H1 (cell line): ENCODE measurements around the gene SETX. TPM values are rescaled to one million over a fixed set of nuclear protein-coding genes. Genes with fewer than 3 reads are reported as not detected.

Source experiments
- CTCF ChIA-PET: fragments of 300-600 bp; sonication (Branson Sonifier 250); formaldehyde crosslinking; loops from one replicate; lab custom pipeline; 2021; ENCODE audit not compliant: partially characterized antibody; lab: Charles Lee
- POLR2A ChIA-PET: fragments of 300-600 bp; sonication (Branson Sonifier 250); formaldehyde crosslinking; loops from one replicate; lab custom pipeline; 2021; ENCODE audit warnings: inconsistent platforms; ENCODE audit not compliant: partially characterized antibody; lab: Charles Lee
- DNase-seq, 2 experiments: peaks; one replicate each; pipeline versions ENCODE4 v3.0.0 to v3.0.0-alpha.2; 2010 to 2022; ENCODE audit warnings: low spot score in 2 of 2, low read depth in 1 of 2, mixed read lengths in 1 of 2
- FAIRE-seq: peaks from 2 replicates; lab custom pipeline; 2011; peaks lifted over from hg19 to GRCh38; lab: Jason Lieb, UNC
- H2AFZ ChIP-seq: 2 replicates; pipeline ENCODE4 v1.8.1; 2012; ENCODE audit warnings: low read length, inconsistent platforms
- H2AK5ac ChIP-seq: 2 replicates; pipeline ENCODE4 v1.6.1; 2013; ENCODE audit warnings: low read depth, low read length
- H2BK120ac ChIP-seq: replicated peaks from 2 replicates; pipeline ENCODE3; 2013; ENCODE audit warnings: low read depth, low read length, inconsistent platforms
- H2BK12ac ChIP-seq: 2 replicates; pipeline ENCODE4 v1.6.1; 2013; ENCODE audit warnings: low read depth, low read length
- H2BK15ac ChIP-seq: 2 replicates; pipeline ENCODE4 v1.6.1; 2013; ENCODE audit warnings: low read length
- H2BK20ac ChIP-seq: 2 replicates; pipeline ENCODE4 v1.6.1; 2013; ENCODE audit warnings: low read length
- H2BK5ac ChIP-seq: 2 replicates; pipeline ENCODE4 v1.6.1; 2013; ENCODE audit warnings: low read depth, low read length
- H3K14ac ChIP-seq: 2 replicates; pipeline ENCODE4 v1.6.1; 2013; ENCODE audit warnings: inconsistent platforms; ENCODE audit not compliant: insufficient read length
- H3K18ac ChIP-seq: 2 replicates; pipeline ENCODE4 v1.6.1; 2013; ENCODE audit warnings: low read length; ENCODE audit errors: extremely low read depth
- H3K23ac ChIP-seq: 2 replicates; pipeline ENCODE4 v1.6.1; 2013; ENCODE audit warnings: inconsistent platforms; ENCODE audit not compliant: insufficient read length
- H3K23me2 ChIP-seq: 2 replicates; pipeline ENCODE4 v1.6.1; 2013; ENCODE audit warnings: low read depth, low read length
- H3K27ac ChIP-seq: 2 replicates; pipeline ENCODE4 v1.6.1; 2011; ENCODE audit warnings: low read depth, low read length, inconsistent platforms
- H3K27me3 ChIP-seq, 4 experiments: replicated peaks in 1 of 4; 1 replicate in 1 of 4; 2 replicates in 3 of 4; pipeline versions ENCODE4 v1.6.1 to v1.8.1; 2011 to 2013; ENCODE audit warnings: low read length in 3 of 4, mild to moderate bottlenecking in 3 of 4, inconsistent platforms in 2 of 4, mixed read lengths in 2 of 4, moderate library complexity in 1 of 4; ENCODE audit not compliant: control insufficient read depth in 3 of 4, insufficient read depth in 3 of 4; ENCODE audit errors: extremely low read depth in 1 of 4
- H3K36me3 ChIP-seq, 4 experiments: 2 replicates each; pipeline versions ENCODE4 v1.6.1 to v1.8.1; 2011 to 2013; ENCODE audit warnings: mild to moderate bottlenecking in 4 of 4, low read length in 3 of 4, moderate library complexity in 2 of 4, control low read depth in 1 of 4, inconsistent platforms in 1 of 4; ENCODE audit not compliant: insufficient read depth in 4 of 4, control insufficient read depth in 2 of 4
- H3K4ac ChIP-seq: replicated peaks from 2 replicates; pipeline ENCODE3; 2013; ENCODE audit warnings: low read length, low read depth, mixed read lengths, inconsistent platforms; ENCODE audit not compliant: insufficient read length
- H3K4me1 ChIP-seq, 4 experiments: replicated peaks in 1 of 4; 1 replicate in 1 of 4; 2 replicates in 3 of 4; pipeline versions ENCODE4 v1.6.1 to v1.8.1; 2011 to 2013; ENCODE audit warnings: low read length in 3 of 4, inconsistent platforms in 2 of 4, mixed read lengths in 1 of 4; ENCODE audit not compliant: insufficient read depth in 4 of 4, control insufficient read depth in 3 of 4
- H3K4me2 ChIP-seq, 2 experiments: 2 replicates each; pipeline versions ENCODE4 v1.6.1 to v1.8.1; 2011 to 2013; ENCODE audit warnings: low read depth in 2 of 2, low read length in 2 of 2, control low read depth in 1 of 2, inconsistent platforms in 1 of 2, mild to moderate bottlenecking in 1 of 2; ENCODE audit not compliant: insufficient read depth in 1 of 2
- H3K4me3 ChIP-seq, 4 experiments: fragments of 200-600, 300-600 bp in 1 of 4; sonication (generic), shearing (Covaris generic), sonication (Bioruptor Twin) in 1 of 4; 2 replicates each; pipeline versions ENCODE4 v1.5.1 to v1.8.1; 2011 to 2016; ENCODE audit warnings: low read length in 4 of 4, low read depth in 3 of 4, control low read depth in 2 of 4, inconsistent platforms in 2 of 4, mild to moderate bottlenecking in 2 of 4, mixed read lengths in 1 of 4, moderate library complexity in 1 of 4; ENCODE audit not compliant: insufficient read depth in 2 of 4; ENCODE audit errors: extremely low read depth in 1 of 4
- H3K56ac ChIP-seq: replicated peaks from 2 replicates; pipeline ENCODE3; 2013; ENCODE audit warnings: low read depth, mild to moderate bottlenecking, mixed read lengths, low read length, inconsistent platforms; ENCODE audit not compliant: insufficient read length
- H3K79me1 ChIP-seq: 2 replicates; pipeline ENCODE4 v1.6.1; 2013; ENCODE audit warnings: low read depth, low read length, control low read depth
- H3K79me2 ChIP-seq, 2 experiments: 2 replicates each; pipeline versions ENCODE4 v1.6.1 to v1.8.1; 2012 to 2013; ENCODE audit warnings: low read length in 2 of 2, mild to moderate bottlenecking in 2 of 2, inconsistent platforms in 1 of 2; ENCODE audit not compliant: insufficient read depth in 2 of 2, control insufficient read depth in 1 of 2
- H3K9ac ChIP-seq, 4 experiments: replicated peaks in 1 of 4; 1 replicate in 1 of 4; 2 replicates in 3 of 4; pipeline versions ENCODE4 v1.6.1 to v1.8.1; 2011 to 2013; ENCODE audit warnings: low read depth in 3 of 4, low read length in 3 of 4, control low read depth in 2 of 4, mild to moderate bottlenecking in 2 of 4, moderate library complexity in 2 of 4, inconsistent platforms in 1 of 4; ENCODE audit errors: extremely low read depth in 1 of 4
- H3K9me3 ChIP-seq, 2 experiments: 2 replicates each; pipeline versions ENCODE4 v1.6.1 to v1.8.1; 2012 to 2013; ENCODE audit warnings: mild to moderate bottlenecking in 2 of 2, moderate library complexity in 2 of 2, control low read depth in 1 of 2, inconsistent platforms in 1 of 2, low read depth in 1 of 2, low read length in 1 of 2, mixed read lengths in 1 of 2; ENCODE audit not compliant: insufficient read depth in 2 of 2
- H4K20me1 ChIP-seq, 2 experiments: replicated peaks in 1 of 2; 2 replicates each; pipeline versions ENCODE3 to v1.8.1; 2011 to 2013; ENCODE audit warnings: inconsistent platforms in 2 of 2, low read length in 2 of 2, mild to moderate bottlenecking in 1 of 2; ENCODE audit not compliant: insufficient read depth in 2 of 2, control insufficient read depth in 1 of 2
- H4K5ac ChIP-seq: 2 replicates; pipeline ENCODE4 v1.6.1; 2013; ENCODE audit warnings: low read length, low read depth, mixed read lengths, inconsistent platforms; ENCODE audit not compliant: insufficient read length
- H4K8ac ChIP-seq: 2 replicates; pipeline ENCODE4 v1.8.0; 2013; ENCODE audit warnings: mild to moderate bottlenecking, moderate library complexity, low read length, inconsistent platforms; ENCODE audit not compliant: insufficient read depth; ENCODE audit errors: extremely low read depth
- H4K91ac ChIP-seq: replicated peaks from 2 replicates; pipeline ENCODE3; 2013; ENCODE audit warnings: low read length, mixed read lengths, inconsistent platforms; ENCODE audit not compliant: insufficient read length
- CTCF ChIP-seq, 3 experiments: IDR thresholded peaks; 1 replicate in 2 of 3; 2 replicates in 1 of 3; pipeline versions ENCODE4 v1.5.1 to v1.6.1; 2011; ENCODE audit warnings: low read length in 3 of 3, mild to moderate bottlenecking in 3 of 3, inconsistent platforms in 2 of 3, low read depth in 1 of 3, moderate library complexity in 1 of 3; ENCODE audit not compliant: insufficient read depth in 1 of 3; ENCODE audit errors: control extremely low read depth in 1 of 3
- JUN ChIP-seq: IDR thresholded peaks from 2 replicates; pipeline ENCODE4 v1.6.1; 2011; ENCODE audit warnings: low read depth, mild to moderate bottlenecking, improper control_type of control experiment, low read length
- RFX5 ChIP-seq: IDR thresholded peaks from 2 replicates; pipeline ENCODE4 v1.6.1; 2011; ENCODE audit warnings: low read depth, low read length, improper control_type of control experiment, borderline replicate concordance
- WGBS, 2 experiments: shearing (Covaris generic) in 1 of 2; methylation state at CpG; one replicate each; pipeline versions ENCODE4 v1.1.6 to v1.1.7; 2013 to 2015; ENCODE audit warnings: low lambda C conversion rate in 2 of 2, mixed read lengths in 2 of 2, inconsistent platforms in 1 of 2, low coverage in 1 of 2, missing lambda C conversion rate in 1 of 2; ENCODE audit not compliant: insufficient replicate concordance in 2 of 2, insufficient coverage in 1 of 2, insufficient read length in 1 of 2; ENCODE audit errors: extremely low coverage in 1 of 2, missing lambda C conversion rate in 1 of 2; 5-methylcytosine and 5-hydroxymethylcytosine counted together
- polyA plus RNA-seq, 7 experiments: library from polyadenylated mRNA; depleted of rRNA in 3 of 7; stranded (reverse) in 5 of 7; unstranded in 2 of 7; fragments of >200 nt in 5 of 7; fragments of 200-250 nt in 2 of 7; gene quantifications; 1 replicate in 5 of 7; 2 replicates in 1 of 7; 4 replicates in 1 of 7; pipeline versions ENCODE4 v1.2.1 to v1.2.3, GENCODE V29; 2011 to 2013; ENCODE audit warnings: missing spikeins in 2 of 7, mixed read lengths in 2 of 7
- total RNA-seq: library from RNA; stranded (reverse); fragmentation: NEBNext Ultra II Directional; extraction: Animal tissue kit (Norgen Biotek cat#: 25700); gene quantifications from 2 replicates; pipeline ENCODE4 v1.2.1, GENCODE V29; 2021

SETX gene
- total and polyA plus RNA-seq, 2 of the 8 experiments (the other 6 are each of a cell fraction or from before 2014, with no cell fraction given) = 15.1 to 37.9 TPM

GRCh38 chr9:132334364-132334763 is 20.4 kb downstream of the SETX start:
- Histone ChIP-seq H3K9ac (no peak overlapping the region), H4K5ac (no peak overlapping the region), H3K79me2 (no peaks in the 10 kb centered on the region), H3K27me3 (no peaks in the 10 kb centered on the region), H3K4me2 (no peak overlapping the region), H3K14ac (no peak overlapping the region), H4K20me1 (peaks cover 0 to 2% of the 10 kb centered on the region in 2 experiments), H2BK12ac (no peak overlapping the region), H2BK15ac (no peak overlapping the region), H2BK120ac (no peak overlapping the region), H3K27ac (no peak overlapping the region), H2AK5ac (no peak overlapping the region), H3K9me3 (no peaks in the 10 kb centered on the region), H3K23ac (no peak overlapping the region), H2AFZ (no peak overlapping the region), H3K56ac (no peak overlapping the region), H3K23me2 (no peaks in the 10 kb centered on the region), H4K8ac (no peak overlapping the region), H3K79me1 (no peaks in the 10 kb centered on the region), H2BK20ac (no peak overlapping the region), H2BK5ac (no peak overlapping the region), H4K91ac (no peak overlapping the region), H3K4me3 (no peak overlapping the region), H3K4me1 (no peaks in the 10 kb centered on the region), H3K36me3 (peaks cover 9 to 82% (median 54%) of the 10 kb centered on the region in 4 experiments), H3K4ac (no peak overlapping the region), H3K18ac (no peak overlapping the region)
- TF ChIP-seq JUN (no peak), CTCF (IDR thresholded peaks at IDR 0.05; ENCODE audit: control extremely low read depth in 1 of 3, insufficient read depth in 1 of 3, low read depth in 1 of 3, low read length in 3 of 3) (no peak), RFX5 (no peak)
- POLR2A ChIA-PET = no interaction called here
- WGBS, 2 experiments = 96% methylated on average over 3 of the region's 3 CpGs; no CpG with 5 or more reads in 1 of the 2 experiments
- DNase-seq (no peak), FAIRE-seq (no peak)
- CTCF ChIA-PET = no interaction called here
